ENCODE data around the gene PWWP2B. TPM values are rescaled to one million over a fixed set of nuclear protein-coding genes. Genes with fewer than 3 reads are reported as not detected.

The PWWP2B gene
- total RNA-seq, 1 experiment from 2014 or later, result 19.3 TPM

- Mint-ChIP-seq H3K27me3 (ENCODE audit: insufficient read depth, unreplicated experiment) (no peaks in the 10 kb centered on the region), H3K27ac (ENCODE audit: unreplicated experiment) (peak overlapping the region; percentile 2), H3K9me3 (ENCODE audit: unreplicated experiment) (no peaks in the 10 kb centered on the region), H3K4me1 (ENCODE audit: low read depth, unreplicated experiment) (no peaks in the 10 kb centered on the region), H3K36me3 (ENCODE audit: insufficient read depth, unreplicated experiment) (peaks cover 18% of the 10 kb centered on the region), H3K4me3 (ENCODE audit: unreplicated experiment) (no peak overlapping the region)
- POLR2A ChIA-PET, result interaction anchor here (0.6 kb wide), 1 partner anchor 32 kb away, joined by 6 read pairs; no protein-coding TSS in a partner anchor
- Histone ChIP-seq H3K4me3 (ENCODE audit: low read depth, low read length) (no peak overlapping the region), H3K27me3 (replicated peaks; ENCODE audit: control insufficient read depth, insufficient read depth, low read length) (no peaks in the 10 kb centered on the region), H3K36me3 (ENCODE audit: control insufficient read depth, insufficient read depth, low read length) (no peaks in the 10 kb centered on the region), H3K9me3 (no peaks in the 10 kb centered on the region), H3K4me1 (peaks cover 35% of the 10 kb centered on the region)
- CTCF ChIA-PET, result interaction anchor here (0.6 to 1.8 kb wide), 2 partner anchors 20 to 25 kb away, joined by 4 to 7 read pairs; no protein-coding TSS in a partner anchor
- DNase-seq, result no peak
- intact Hi-C loops (cut with micrococcal nuclease; ENCODE audit: unreplicated experiment), result no loop called here
- no TSS peak for BruUV-seq (replicated peaks)
- TF ChIP-seq CTCF (IDR thresholded peaks at IDR 0.05; ENCODE audit: insufficient read depth in 1 of 2, low read depth in 1 of 2, low read length in 1 of 2, severe bottlenecking in 1 of 2, unreplicated experiment in 1 of 2), result no peak
Observed at GRCh38 chr10:132421847-132422751, 25.1 kb downstream of the PWWP2B start.

- H3K9me3 ChIP-seq, result no peaks in the 10 kb centered on the region
- POLR2A ChIA-PET, result no interaction called here
- no peaks in the 10 kb centered on the region for H3K4me1 Mint-ChIP-seq (ENCODE audit: low read depth, unreplicated experiment)
- no peaks in the 10 kb centered on the region for H3K36me3 ChIP-seq (ENCODE audit: control insufficient read depth, insufficient read depth, low read length)
- no peak overlapping the region for H3K27ac Mint-ChIP-seq (ENCODE audit: unreplicated experiment)
- peaks cover 18% of the 10 kb centered on the region for H3K36me3 Mint-ChIP-seq (ENCODE audit: insufficient read depth, unreplicated experiment)
- H3K4me3 Mint-ChIP-seq (ENCODE audit: unreplicated experiment), result no peak overlapping the region
- H3K27me3 Mint-ChIP-seq (ENCODE audit: insufficient read depth, unreplicated experiment), result no peaks in the 10 kb centered on the region
- BruUV-seq (replicated peaks), result no TSS peak
- CTCF ChIA-PET, result interaction anchor here (0.6 to 1.8 kb wide), 2 partner anchors 24 to 32 kb away, joined by 3 to 4 read pairs; no protein-coding TSS in a partner anchor
- H3K4me1 ChIP-seq, result peaks cover 30% of the 10 kb centered on the region
- no peaks in the 10 kb centered on the region for H3K9me3 Mint-ChIP-seq (ENCODE audit: unreplicated experiment)
- H3K4me3 ChIP-seq (ENCODE audit: low read depth, low read length), result no peak overlapping the region
- no peaks in the 10 kb centered on the region for H3K27me3 ChIP-seq (replicated peaks; ENCODE audit: control insufficient read depth, insufficient read depth, low read length)
- intact Hi-C loops (cut with micrococcal nuclease; ENCODE audit: unreplicated experiment), result no loop called here
- DNase-seq, result no peak
- TF ChIP-seq CTCF (IDR thresholded peaks at IDR 0.05; ENCODE audit: insufficient read depth in 1 of 2, low read depth in 1 of 2, low read length in 1 of 2, severe bottlenecking in 1 of 2, unreplicated experiment in 1 of 2), result no peak
Observed at GRCh38 chr10:132422903-132423825, 26.2 kb downstream of the PWWP2B start.
